H1 (cell line): ENCODE data around the gene PAK5. TPM values are rescaled to one million over a fixed set of nuclear protein-coding genes. Genes with fewer than 3 reads are reported as not detected.

Experiments
- CTCF ChIA-PET: fragments of 300-600 bp; sonication (Branson Sonifier 250); formaldehyde crosslinking; loops from one replicate; lab custom pipeline; 2021; ENCODE audit not compliant: partially characterized antibody; lab: Charles Lee
- POLR2A ChIA-PET: fragments of 300-600 bp; sonication (Branson Sonifier 250); formaldehyde crosslinking; loops from one replicate; lab custom pipeline; 2021; ENCODE audit warnings: inconsistent platforms; ENCODE audit not compliant: partially characterized antibody; lab: Charles Lee
- DNase-seq, 2 experiments: peaks; one replicate each; pipeline versions ENCODE4 v3.0.0 to v3.0.0-alpha.2; 2010 to 2022; ENCODE audit warnings: low spot score in 2 of 2, low read depth in 1 of 2, mixed read lengths in 1 of 2
- FAIRE-seq: peaks from 2 replicates; lab custom pipeline; 2011; peaks lifted over from hg19 to GRCh38; lab: Jason Lieb, UNC
- H2AFZ ChIP-seq: 2 replicates; pipeline ENCODE4 v1.8.1; 2012; ENCODE audit warnings: low read length, inconsistent platforms
- H2AK5ac ChIP-seq: 2 replicates; pipeline ENCODE4 v1.6.1; 2013; ENCODE audit warnings: low read depth, low read length
- H2BK120ac ChIP-seq: replicated peaks from 2 replicates; pipeline ENCODE3; 2013; ENCODE audit warnings: low read depth, low read length, inconsistent platforms
- H2BK12ac ChIP-seq: 2 replicates; pipeline ENCODE4 v1.6.1; 2013; ENCODE audit warnings: low read depth, low read length
- H2BK15ac ChIP-seq: 2 replicates; pipeline ENCODE4 v1.6.1; 2013; ENCODE audit warnings: low read length
- H2BK20ac ChIP-seq: 2 replicates; pipeline ENCODE4 v1.6.1; 2013; ENCODE audit warnings: low read length
- H2BK5ac ChIP-seq: 2 replicates; pipeline ENCODE4 v1.6.1; 2013; ENCODE audit warnings: low read depth, low read length
- H3K14ac ChIP-seq: 2 replicates; pipeline ENCODE4 v1.6.1; 2013; ENCODE audit warnings: inconsistent platforms; ENCODE audit not compliant: insufficient read length
- H3K18ac ChIP-seq: 2 replicates; pipeline ENCODE4 v1.6.1; 2013; ENCODE audit warnings: low read length; ENCODE audit errors: extremely low read depth
- H3K23ac ChIP-seq: 2 replicates; pipeline ENCODE4 v1.6.1; 2013; ENCODE audit warnings: inconsistent platforms; ENCODE audit not compliant: insufficient read length
- H3K23me2 ChIP-seq: 2 replicates; pipeline ENCODE4 v1.6.1; 2013; ENCODE audit warnings: low read depth, low read length
- H3K27ac ChIP-seq: 2 replicates; pipeline ENCODE4 v1.6.1; 2011; ENCODE audit warnings: low read depth, low read length, inconsistent platforms
- H3K27me3 ChIP-seq, 4 experiments: replicated peaks in 1 of 4; 1 replicate in 1 of 4; 2 replicates in 3 of 4; pipeline versions ENCODE4 v1.6.1 to v1.8.1; 2011 to 2013; ENCODE audit warnings: low read length in 3 of 4, mild to moderate bottlenecking in 3 of 4, inconsistent platforms in 2 of 4, mixed read lengths in 2 of 4, moderate library complexity in 1 of 4; ENCODE audit not compliant: control insufficient read depth in 3 of 4, insufficient read depth in 3 of 4; ENCODE audit errors: extremely low read depth in 1 of 4
- H3K36me3 ChIP-seq, 4 experiments: 2 replicates each; pipeline versions ENCODE4 v1.6.1 to v1.8.1; 2011 to 2013; ENCODE audit warnings: mild to moderate bottlenecking in 4 of 4, low read length in 3 of 4, moderate library complexity in 2 of 4, control low read depth in 1 of 4, inconsistent platforms in 1 of 4; ENCODE audit not compliant: insufficient read depth in 4 of 4, control insufficient read depth in 2 of 4
- H3K4ac ChIP-seq: replicated peaks from 2 replicates; pipeline ENCODE3; 2013; ENCODE audit warnings: low read length, low read depth, mixed read lengths, inconsistent platforms; ENCODE audit not compliant: insufficient read length
- H3K4me1 ChIP-seq, 4 experiments: replicated peaks in 1 of 4; 1 replicate in 1 of 4; 2 replicates in 3 of 4; pipeline versions ENCODE4 v1.6.1 to v1.8.1; 2011 to 2013; ENCODE audit warnings: low read length in 3 of 4, inconsistent platforms in 2 of 4, mixed read lengths in 1 of 4; ENCODE audit not compliant: insufficient read depth in 4 of 4, control insufficient read depth in 3 of 4
- H3K4me2 ChIP-seq, 2 experiments: 2 replicates each; pipeline versions ENCODE4 v1.6.1 to v1.8.1; 2011 to 2013; ENCODE audit warnings: low read depth in 2 of 2, low read length in 2 of 2, control low read depth in 1 of 2, inconsistent platforms in 1 of 2, mild to moderate bottlenecking in 1 of 2; ENCODE audit not compliant: insufficient read depth in 1 of 2
- H3K4me3 ChIP-seq, 4 experiments: fragments of 200-600, 300-600 bp in 1 of 4; sonication (generic), shearing (Covaris generic), sonication (Bioruptor Twin) in 1 of 4; 2 replicates each; pipeline versions ENCODE4 v1.5.1 to v1.8.1; 2011 to 2016; ENCODE audit warnings: low read length in 4 of 4, low read depth in 3 of 4, control low read depth in 2 of 4, inconsistent platforms in 2 of 4, mild to moderate bottlenecking in 2 of 4, mixed read lengths in 1 of 4, moderate library complexity in 1 of 4; ENCODE audit not compliant: insufficient read depth in 2 of 4; ENCODE audit errors: extremely low read depth in 1 of 4
- H3K56ac ChIP-seq: replicated peaks from 2 replicates; pipeline ENCODE3; 2013; ENCODE audit warnings: low read depth, mild to moderate bottlenecking, mixed read lengths, low read length, inconsistent platforms; ENCODE audit not compliant: insufficient read length
- H3K79me1 ChIP-seq: 2 replicates; pipeline ENCODE4 v1.6.1; 2013; ENCODE audit warnings: low read depth, low read length, control low read depth
- H3K79me2 ChIP-seq, 2 experiments: 2 replicates each; pipeline versions ENCODE4 v1.6.1 to v1.8.1; 2012 to 2013; ENCODE audit warnings: low read length in 2 of 2, mild to moderate bottlenecking in 2 of 2, inconsistent platforms in 1 of 2; ENCODE audit not compliant: insufficient read depth in 2 of 2, control insufficient read depth in 1 of 2
- H3K9ac ChIP-seq, 4 experiments: replicated peaks in 1 of 4; 1 replicate in 1 of 4; 2 replicates in 3 of 4; pipeline versions ENCODE4 v1.6.1 to v1.8.1; 2011 to 2013; ENCODE audit warnings: low read depth in 3 of 4, low read length in 3 of 4, control low read depth in 2 of 4, mild to moderate bottlenecking in 2 of 4, moderate library complexity in 2 of 4, inconsistent platforms in 1 of 4; ENCODE audit errors: extremely low read depth in 1 of 4
- H3K9me3 ChIP-seq, 2 experiments: 2 replicates each; pipeline versions ENCODE4 v1.6.1 to v1.8.1; 2012 to 2013; ENCODE audit warnings: mild to moderate bottlenecking in 2 of 2, moderate library complexity in 2 of 2, control low read depth in 1 of 2, inconsistent platforms in 1 of 2, low read depth in 1 of 2, low read length in 1 of 2, mixed read lengths in 1 of 2; ENCODE audit not compliant: insufficient read depth in 2 of 2
- H4K20me1 ChIP-seq, 2 experiments: replicated peaks in 1 of 2; 2 replicates each; pipeline versions ENCODE3 to v1.8.1; 2011 to 2013; ENCODE audit warnings: inconsistent platforms in 2 of 2, low read length in 2 of 2, mild to moderate bottlenecking in 1 of 2; ENCODE audit not compliant: insufficient read depth in 2 of 2, control insufficient read depth in 1 of 2
- H4K5ac ChIP-seq: 2 replicates; pipeline ENCODE4 v1.6.1; 2013; ENCODE audit warnings: low read length, low read depth, mixed read lengths, inconsistent platforms; ENCODE audit not compliant: insufficient read length
- H4K8ac ChIP-seq: 2 replicates; pipeline ENCODE4 v1.8.0; 2013; ENCODE audit warnings: mild to moderate bottlenecking, moderate library complexity, low read length, inconsistent platforms; ENCODE audit not compliant: insufficient read depth; ENCODE audit errors: extremely low read depth
- H4K91ac ChIP-seq: replicated peaks from 2 replicates; pipeline ENCODE3; 2013; ENCODE audit warnings: low read length, mixed read lengths, inconsistent platforms; ENCODE audit not compliant: insufficient read length
- BACH1 ChIP-seq: IDR thresholded peaks from 2 replicates; pipeline ENCODE4 v1.6.1; 2012; ENCODE audit warnings: low read length, improper control_type of control experiment
- CEBPB ChIP-seq: IDR thresholded peaks from 2 replicates; pipeline ENCODE4 v1.6.1; 2012; ENCODE audit warnings: low read depth, low read length
- HDAC2 ChIP-seq, 2 experiments: fragments of 300-600 bp in 1 of 2; sonication (generic) in 1 of 2; IDR thresholded peaks; 2 replicates each; pipeline ENCODE4 v1.6.1; 2011 to 2012; ENCODE audit warnings: low read depth in 2 of 2, low read length in 2 of 2, mild to moderate bottlenecking in 2 of 2, moderate library complexity in 2 of 2, borderline replicate concordance in 1 of 2, inconsistent platforms in 1 of 2
- KDM5A ChIP-seq: fragments of 200-600 bp; IDR thresholded peaks from 2 replicates; pipeline ENCODE4 v1.7.1; 2012; ENCODE audit warnings: mild to moderate bottlenecking, low read length, inconsistent platforms, mixed read lengths
- POLR2AphosphoS5 ChIP-seq: IDR thresholded peaks from 2 replicates; pipeline ENCODE4 v1.6.1; 2011; ENCODE audit warnings: low read depth, low read length
- RXRA ChIP-seq: IDR thresholded peaks from 2 replicates; pipeline ENCODE4 v1.6.1; 2011; ENCODE audit warnings: low read depth, mild to moderate bottlenecking, low read length, moderate library complexity; ENCODE audit not compliant: insufficient read depth
- SAP30 ChIP-seq: fragments of 300-600 bp; sonication (generic); IDR thresholded peaks from 2 replicates; pipeline ENCODE4 v1.7.1; 2012; ENCODE audit warnings: low read length, moderate library complexity, mild to moderate bottlenecking, inconsistent platforms; ENCODE audit not compliant: insufficient read depth, insufficient replicate concordance
- SIN3A ChIP-seq, 2 experiments: IDR thresholded peaks in 1 of 2; conservative IDR thresholded peaks in 1 of 2; 2 replicates each; pipeline ENCODE4 v1.6.1; 2011 to 2012; ENCODE audit warnings: low read length in 2 of 2, improper control_type of control experiment in 1 of 2, low read depth in 1 of 2, mild to moderate bottlenecking in 1 of 2
- SP2 ChIP-seq: IDR thresholded peaks from 2 replicates; pipeline ENCODE4 v1.6.1; 2012; ENCODE audit warnings: mild to moderate bottlenecking, low read length, inconsistent platforms
- SUZ12 ChIP-seq: fragments of 200-600 bp; sonication (generic); IDR thresholded peaks from 2 replicates; pipeline ENCODE4 v1.6.1; 2012; ENCODE audit warnings: mild to moderate bottlenecking, inconsistent platforms, low read length, moderate library complexity, mixed read lengths
- WGBS, 2 experiments: shearing (Covaris generic) in 1 of 2; methylation state at CpG; one replicate each; pipeline versions ENCODE4 v1.1.6 to v1.1.7; 2013 to 2015; ENCODE audit warnings: low lambda C conversion rate in 2 of 2, mixed read lengths in 2 of 2, inconsistent platforms in 1 of 2, low coverage in 1 of 2, missing lambda C conversion rate in 1 of 2; ENCODE audit not compliant: insufficient replicate concordance in 2 of 2, insufficient coverage in 1 of 2, insufficient read length in 1 of 2; ENCODE audit errors: extremely low coverage in 1 of 2, missing lambda C conversion rate in 1 of 2; 5-methylcytosine and 5-hydroxymethylcytosine counted together
- polyA plus RNA-seq, 7 experiments: library from polyadenylated mRNA; depleted of rRNA in 3 of 7; stranded (reverse) in 5 of 7; unstranded in 2 of 7; fragments of >200 nt in 5 of 7; fragments of 200-250 nt in 2 of 7; gene quantifications; 1 replicate in 5 of 7; 2 replicates in 1 of 7; 4 replicates in 1 of 7; pipeline versions ENCODE4 v1.2.1 to v1.2.3, GENCODE V29; 2011 to 2013; ENCODE audit warnings: missing spikeins in 2 of 7, mixed read lengths in 2 of 7
- total RNA-seq: library from RNA; stranded (reverse); fragmentation: NEBNext Ultra II Directional; extraction: Animal tissue kit (Norgen Biotek cat#: 25700); gene quantifications from 2 replicates; pipeline ENCODE4 v1.2.1, GENCODE V29; 2021
- TF ChIP-seq, protein P1 (sequence below): IDR thresholded peaks from 2 replicates; pipeline ENCODE4 v1.6.1; 2012; ENCODE audit warnings: inconsistent platforms

Gene PAK5
- total and polyA plus RNA-seq, 2 of the 8 experiments (the other 6 are each of a cell fraction or from before 2014, with no cell fraction given) = 0.54 to 0.80 TPM

DNA sequence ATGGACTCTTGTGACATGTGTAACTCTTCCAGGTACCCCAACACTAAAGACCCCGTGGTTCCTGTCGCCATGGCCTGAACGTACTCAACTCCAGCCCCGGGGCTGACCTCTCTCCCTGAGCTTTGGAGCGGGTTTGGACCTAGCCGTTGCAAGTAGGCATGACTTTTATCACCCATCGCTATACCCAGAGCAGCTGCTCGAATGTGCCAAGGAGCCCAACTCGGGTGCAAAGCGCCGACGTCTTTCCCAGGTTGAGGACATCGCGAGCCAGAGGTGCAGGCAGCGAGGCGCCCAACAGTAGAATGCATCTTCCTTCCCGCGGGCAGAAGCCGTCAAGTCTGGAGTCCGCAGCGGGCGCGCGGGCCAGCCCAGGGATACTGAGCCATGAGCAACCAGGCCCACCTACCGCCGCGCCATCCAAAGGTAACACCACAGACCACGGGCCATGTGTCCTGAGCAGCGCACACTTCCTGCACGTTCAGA is 330.1 kb downstream of the PAK5 start:
- peaks cover 0 to 5% of the 10 kb centered on the region in 2 experiments for H4K20me1 ChIP-seq
- H3K9me3 ChIP-seq = no peaks in the 10 kb centered on the region
- H3K36me3 ChIP-seq = no peaks in the 10 kb centered on the region
- no peak overlapping the region for H4K5ac ChIP-seq
- H3K56ac ChIP-seq = no peak overlapping the region
- no peak overlapping the region for H2BK12ac ChIP-seq
- WGBS, 2 experiments = 4% methylated on average over 30 of the region's 30 CpGs; no CpG with 5 or more reads in 1 of the 2 experiments
- ChIA-PET POLR2A (interaction anchor here (0.8 to 1.6 kb wide), 2 partner anchors 10 to 12 kb away, joined by 3 to 6 read pairs; no protein-coding TSS in a partner anchor), CTCF (interaction anchor here (0.9 to 2.0 kb wide), 4 partner anchors 94 to 919 kb away, joined by 3 to 5 read pairs (median 4); no protein-coding TSS in a partner anchor)
- H3K4ac ChIP-seq = no peak overlapping the region
- H2AFZ ChIP-seq = peak overlapping the region; percentile 31; the same call in 1 of the 2 replicates
- H2BK120ac ChIP-seq = no peak overlapping the region
- no peak overlapping the region for H3K18ac ChIP-seq
- H3K4me1 ChIP-seq = peaks cover 3 to 25% (median 15%) of the 10 kb centered on the region in 4 experiments
- H2AK5ac ChIP-seq = no peak overlapping the region
- H2BK15ac ChIP-seq = no peak overlapping the region; the same call in 1 of the 2 replicates
- no peak overlapping the region; the same call in 1 of the 2 replicates for H2BK5ac ChIP-seq
- H3K79me2 ChIP-seq = no peaks in the 10 kb centered on the region
- peak overlapping the region in 3 of 4 experiments; percentile 28 to 55 (median 35); a peak in 6 of 8 replicates for H3K4me3 ChIP-seq
- H3K23me2 ChIP-seq = peaks cover 7% of the 10 kb centered on the region; the same call in 1 of the 2 replicates
- peak in 1 of 2 experiments; percentile 65 for DNase-seq
- peak overlapping the region; percentile 80 to 82 for H3K4me2 ChIP-seq
- H2BK20ac ChIP-seq = no peak overlapping the region
- H3K79me1 ChIP-seq = no peaks in the 10 kb centered on the region
- no peak overlapping the region for H3K23ac ChIP-seq
- H4K91ac ChIP-seq = no peak overlapping the region
- H4K8ac ChIP-seq = no peak overlapping the region
- H3K27me3 ChIP-seq = peaks cover 58 to 91% (median 74%) of the 10 kb centered on the region in 4 experiments
- H3K9ac ChIP-seq = no peak overlapping the region
- no peak for FAIRE-seq
- no peak overlapping the region for H3K27ac ChIP-seq
- no peak overlapping the region for H3K14ac ChIP-seq
- TF ChIP-seq SP2 = no peak
- no peak for TF ChIP-seq POLR2AphosphoS5
- TF ChIP-seq KDM5A = no peak
- TF ChIP-seq, protein P1, sequence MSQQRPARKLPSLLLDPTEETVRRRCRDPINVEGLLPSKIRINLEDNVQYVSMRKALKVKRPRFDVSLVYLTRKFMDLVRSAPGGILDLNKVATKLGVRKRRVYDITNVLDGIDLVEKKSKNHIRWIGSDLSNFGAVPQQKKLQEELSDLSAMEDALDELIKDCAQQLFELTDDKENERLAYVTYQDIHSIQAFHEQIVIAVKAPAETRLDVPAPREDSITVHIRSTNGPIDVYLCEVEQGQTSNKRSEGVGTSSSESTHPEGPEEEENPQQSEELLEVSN = peak; percentile 52; the same call in 1 of the 2 replicates
- no peak for TF ChIP-seq SAP30
- no peak for TF ChIP-seq RXRA
- TF ChIP-seq SIN3A (conservative IDR thresholded peaks at IDR 0.05 in 1 of 2, IDR thresholded peaks at IDR 0.05 in 1 of 2; ENCODE audit: low read depth in 1 of 2, low read length in 2 of 2) = 0 out of 4 replicates have a peak, but pooled peaks of 1 of the 2 experiments have one; percentile 57
- no peak for TF ChIP-seq HDAC2 (IDR thresholded peaks at IDR 0.05; ENCODE audit: borderline replicate concordance in 1 of 2, low read depth in 2 of 2, low read length in 2 of 2)
- no peak for TF ChIP-seq CEBPB
- TF ChIP-seq SUZ12 = peak; percentile 88
- no peak for TF ChIP-seq BACH1
